ENCODE results near the gene TTC23L. TPM values are rescaled to one million over a fixed set of nuclear protein-coding genes. Genes with fewer than 3 reads are reported as not detected.

The TTC23L gene
- total and polyA plus RNA-seq, 2 of the 8 experiments (the other 6 are each of a cell fraction or from before 2014, with no cell fraction given), result 1.1 to 2.4 TPM

DNA sequence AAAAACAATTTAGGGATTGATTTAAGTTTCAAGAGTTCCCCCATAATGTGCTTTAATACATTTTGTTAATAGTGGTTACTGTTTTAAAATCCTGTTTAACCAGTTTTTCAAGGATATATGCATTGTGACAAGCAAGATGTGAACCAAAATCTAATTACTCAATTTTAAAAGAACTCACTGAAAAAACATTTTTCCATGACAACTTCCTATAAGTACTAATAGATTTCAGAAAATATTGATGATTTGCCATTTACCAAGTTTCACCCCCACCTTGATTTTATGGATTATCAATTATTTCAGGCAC is 85.5 kb downstream of the TTC23L start:
- no peak overlapping the region for H2AK5ac ChIP-seq (ENCODE audit: low read depth, low read length)
- H4K5ac ChIP-seq (ENCODE audit: insufficient read length, low read depth, low read length), result no peak overlapping the region
- no peak overlapping the region for H3K9ac ChIP-seq (replicated peaks in 1 of 4; ENCODE audit: extremely low read depth in 1 of 4, low read depth in 3 of 4, low read length in 3 of 4)
- no peak overlapping the region for H2BK15ac ChIP-seq (ENCODE audit: low read length)
- H3K18ac ChIP-seq (ENCODE audit: extremely low read depth, low read length), result no peak overlapping the region
- no peak overlapping the region for H2AFZ ChIP-seq (ENCODE audit: low read length)
- H3K4me2 ChIP-seq (ENCODE audit: insufficient read depth in 1 of 2, low read depth in 2 of 2, low read length in 2 of 2), result no peak overlapping the region
- no peak overlapping the region for H2BK5ac ChIP-seq (ENCODE audit: low read depth, low read length)
- H3K14ac ChIP-seq (ENCODE audit: insufficient read length), result no peak overlapping the region
- no peak overlapping the region for H4K91ac ChIP-seq (replicated peaks; ENCODE audit: insufficient read length, low read length)
- no peak overlapping the region for H3K4me3 ChIP-seq (ENCODE audit: extremely low read depth in 1 of 4, insufficient read depth in 2 of 4, low read depth in 3 of 4, low read length in 4 of 4)
- no peaks in the 10 kb centered on the region for H3K27me3 ChIP-seq (replicated peaks in 1 of 4; ENCODE audit: control insufficient read depth in 3 of 4, extremely low read depth in 1 of 4, insufficient read depth in 3 of 4, low read length in 3 of 4)
- H2BK120ac ChIP-seq (replicated peaks; ENCODE audit: low read depth, low read length), result no peak overlapping the region
- peaks cover 0 to 15% of the 10 kb centered on the region in 2 experiments; a peak in 1 of 4 replicates for H3K79me2 ChIP-seq (ENCODE audit: control insufficient read depth in 1 of 2, insufficient read depth in 2 of 2, low read length in 2 of 2)
- no peaks in the 10 kb centered on the region for H3K23me2 ChIP-seq (ENCODE audit: low read depth, low read length)
- no peak overlapping the region for H2BK20ac ChIP-seq (ENCODE audit: low read length)
- H3K4me1 ChIP-seq (replicated peaks in 1 of 4; ENCODE audit: control insufficient read depth in 3 of 4, insufficient read depth in 4 of 4, low read length in 3 of 4), result no peaks in the 10 kb centered on the region
- H3K4ac ChIP-seq (replicated peaks; ENCODE audit: insufficient read length, low read depth, low read length), result no peak overlapping the region
- peaks cover 0 to 2% of the 10 kb centered on the region in 2 experiments for H4K20me1 ChIP-seq (replicated peaks in 1 of 2; ENCODE audit: control insufficient read depth in 1 of 2, insufficient read depth in 2 of 2, low read length in 2 of 2)
- FAIRE-seq, result no peak
- H3K56ac ChIP-seq (replicated peaks; ENCODE audit: insufficient read length, low read depth, low read length), result no peak overlapping the region
- DNase-seq (ENCODE audit: low read depth in 1 of 2, low spot score in 2 of 2), result no peak
- no peak overlapping the region for H3K27ac ChIP-seq (ENCODE audit: low read depth, low read length)
- no peak for TF ChIP-seq CTBP2 (IDR thresholded peaks at IDR 0.05; ENCODE audit: borderline replicate concordance, insufficient read depth, insufficient read length, low read length)
- no peak for TF ChIP-seq YY1 (IDR thresholded peaks at IDR 0.05; ENCODE audit: low read depth, low read length)
- TF ChIP-seq NANOG (IDR thresholded peaks at IDR 0.05; ENCODE audit: insufficient read depth, low read depth, low read length, poor library complexity, severe bottlenecking), result no peak
- TF ChIP-seq EZH2 (IDR thresholded peaks at IDR 0.05; ENCODE audit: low read depth, low read length, severe bottlenecking), result no peak
- TF ChIP-seq TCF12 (IDR thresholded peaks at IDR 0.05; ENCODE audit: low read depth, low read length), result no peak
- no peak for TF ChIP-seq SP2 (IDR thresholded peaks at IDR 0.05; ENCODE audit: low read length)
- H3K79me1 ChIP-seq (ENCODE audit: low read depth, low read length), result no peaks in the 10 kb centered on the region
- ChIA-PET CTCF (ENCODE audit: partially characterized antibody) (interaction anchor here (0.8 kb wide), 1 partner anchor 80 kb away, joined by 3 read pairs; no protein-coding TSS in a partner anchor), POLR2A (ENCODE audit: partially characterized antibody) (interaction anchor here (1.2 to 4.6 kb wide), 3 partner anchors 9 to 13 kb away, joined by 3 to 21 read pairs (median 3); partner anchors contain the start of genes BRIX1 and RAD1)
- no peak overlapping the region for H2BK12ac ChIP-seq (ENCODE audit: low read depth, low read length)
- no peak overlapping the region for H3K23ac ChIP-seq (ENCODE audit: insufficient read length)
- peaks cover 16 to 79% (median 61%) of the 10 kb centered on the region in 4 experiments for H3K36me3 ChIP-seq (ENCODE audit: control insufficient read depth in 2 of 4, insufficient read depth in 4 of 4, low read length in 3 of 4)
- H3K9me3 ChIP-seq (ENCODE audit: insufficient read depth in 2 of 2, low read depth in 1 of 2, low read length in 1 of 2), result no peaks in the 10 kb centered on the region
- no peak overlapping the region for H4K8ac ChIP-seq (ENCODE audit: extremely low read depth, insufficient read depth, low read length)

Data from H1 (cell line).